Epithelial cell of esophagus (primary cell): ENCODE results near the gene PPM1M.

Source experiments
- DNase-seq: peaks from one replicate; pipeline ENCODE4 v3.0.0; 2010; ENCODE audit warnings: low read depth
- H3K4me3 ChIP-seq: 2 replicates; pipeline ENCODE4 v1.5.1; 2011; ENCODE audit warnings: mild to moderate bottlenecking, low read length, control low read depth
- CTCF ChIP-seq: IDR thresholded peaks from 2 replicates; pipeline ENCODE4 v1.5.1; 2011; ENCODE audit warnings: low read depth, mild to moderate bottlenecking, low read length, control low read depth, inconsistent platforms; ENCODE audit not compliant: insufficient read depth; ENCODE audit errors: missing control alignments

Gene PPM1M

DNA sequence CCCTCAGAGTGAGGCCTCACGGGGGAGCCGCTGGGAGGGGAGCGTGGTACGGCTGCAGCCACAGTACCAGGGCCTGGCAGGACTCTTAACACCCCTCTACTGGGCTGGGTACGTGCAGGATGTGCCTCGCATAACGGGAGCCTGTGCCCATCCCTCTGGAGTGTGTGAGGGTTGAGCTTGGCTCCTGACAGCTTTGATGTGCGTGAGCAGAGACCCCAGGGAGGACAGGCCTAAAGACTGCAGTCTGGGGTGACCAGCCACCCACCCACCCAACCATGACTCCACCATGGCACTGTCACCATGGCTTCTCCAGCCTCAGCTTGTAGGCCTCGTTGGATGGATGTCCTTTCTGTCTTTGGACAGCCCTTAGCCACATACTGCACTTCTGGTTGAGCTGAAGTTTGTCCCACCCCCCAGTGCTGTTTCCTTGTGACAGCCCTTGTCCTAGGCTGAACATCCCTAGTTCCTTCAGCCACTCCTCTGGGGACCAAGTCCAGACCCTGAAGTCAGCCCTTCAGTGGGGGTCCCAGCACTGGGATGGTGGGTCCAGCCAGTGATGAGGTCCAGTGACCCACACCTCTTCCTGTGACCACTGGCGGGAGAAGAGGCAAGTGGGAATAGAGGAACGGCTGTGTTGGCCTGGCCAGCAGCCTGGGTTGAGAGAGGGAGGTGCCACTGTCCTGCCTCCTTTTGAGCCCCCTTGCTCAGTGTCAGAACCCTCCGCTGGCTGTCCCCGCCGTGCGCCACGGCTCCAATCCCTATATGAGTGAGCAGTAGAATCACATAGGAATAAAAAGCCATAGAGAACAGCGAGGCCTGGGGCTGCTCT lies 48.1 kb downstream of the PPM1M start:
- no peak overlapping the region for H3K4me3 ChIP-seq
- no peak for TF ChIP-seq CTCF
- DNase-seq = no peak

DNA sequence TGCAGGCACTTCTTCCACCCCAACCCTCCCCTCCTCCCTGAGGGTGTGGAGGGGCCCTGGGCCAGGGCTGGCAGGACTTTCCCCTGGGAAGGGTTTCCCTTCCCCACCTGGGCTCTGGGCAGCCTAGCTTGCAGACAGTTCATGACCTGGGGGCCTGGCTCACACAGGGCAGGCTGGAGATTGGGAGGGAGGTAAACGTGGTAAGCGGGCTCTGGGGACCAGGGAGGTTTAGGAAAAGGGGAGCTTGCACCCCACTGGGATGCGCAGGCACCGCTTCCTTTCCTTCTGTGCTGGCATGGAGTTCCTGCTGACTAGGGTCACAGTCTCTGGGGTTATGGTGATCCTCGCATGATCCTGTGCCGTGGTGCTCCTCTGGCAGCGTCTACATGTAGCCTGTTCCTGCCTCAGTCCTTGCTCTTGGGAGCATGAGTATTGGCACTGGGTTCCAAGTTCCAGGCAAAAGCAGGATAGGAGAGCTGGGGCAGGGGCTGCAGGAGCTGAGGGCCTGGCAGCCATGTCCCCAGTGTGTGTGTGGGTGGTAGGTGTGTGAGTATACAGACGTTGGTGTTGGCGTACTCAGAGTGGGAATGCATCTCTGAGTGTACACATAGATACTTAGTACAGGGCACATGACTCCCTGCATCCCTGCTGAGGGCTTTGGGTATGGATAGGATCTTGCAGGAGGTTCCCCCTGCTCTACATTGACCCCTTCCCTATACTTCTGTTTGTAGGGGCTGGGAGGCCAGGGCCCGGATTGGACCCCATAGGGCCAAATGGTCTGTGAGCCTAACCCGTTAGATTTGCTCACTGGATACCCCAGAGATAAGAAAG lies 49.0 kb downstream of the PPM1M start:
- no peak overlapping the region for H3K4me3 ChIP-seq
- DNase-seq = no peak
- TF ChIP-seq CTCF = no peak

GRCh38 chr3:52295671-52296208 lies 50.2 kb downstream of the PPM1M start:
- H3K4me3 ChIP-seq = no peak overlapping the region
- no peak for DNase-seq
- TF ChIP-seq CTCF = no peak

GRCh38 chr3:52297242-52298148 lies 51.9 kb downstream of the PPM1M start:
- DNase-seq = no peak
- H3K4me3 ChIP-seq = no peak overlapping the region
- no peak for TF ChIP-seq CTCF

GRCh38 chr3:52298149-52299098 lies 52.9 kb downstream of the PPM1M start:
- no peak overlapping the region for H3K4me3 ChIP-seq
- TF ChIP-seq CTCF = no peak

More at GRCh38 chr3:52298149-52299098, 52.9 kb downstream of the PPM1M start:
- no peak for DNase-seq
